ENCODE measurements around the gene TPGS1. TPM values are rescaled to one million over a fixed set of nuclear protein-coding genes. Genes with fewer than 3 reads are reported as not detected.

The TPGS1 gene
- total and polyA plus RNA-seq, 2 donors (not counting 3 experiments of a cell fraction or from before 2014, with no cell fraction given), result 20.9 to 24.7 TPM

GRCh38 chr19:531753-532560 is 24.7 kb downstream of the TPGS1 start, which contains the start of gene CDC34:
CDC34 (plus strand) TSS chr19:531760; CDS start chr19:531932, 172 bp downstream.
- Histone ChIP-seq H3K4me2 (ENCODE audit: insufficient read depth, low read length) (peak within 1 kb of the TSS; percentile 77), H3K4me3 (replicated peaks in 1 of 3; ENCODE audit: insufficient read depth in 1 of 3, low read depth in 1 of 3, low read length in 3 of 3) (peak within 1 kb of the TSS; percentile 76 to 99 (median 88)), H2AFZ (ENCODE audit: low read depth, low read length) (peak within 1 kb of the TSS; percentile 98), H3K36me3 (ENCODE audit: control insufficient read depth in 2 of 2, extremely low read depth in 1 of 2, insufficient read depth in 2 of 2, low read length in 2 of 2) (peaks cover 0 to 17% of the 10 kb centered on the region in 2 experiments), H3K27ac (ENCODE audit: insufficient read depth, low read depth, low read length) (peak within 1 kb of the TSS; percentile 90), H3K9me3 (replicated peaks; ENCODE audit: control insufficient read depth, insufficient read depth, low read length) (no peaks in the 10 kb centered on the region), H3K79me2 (ENCODE audit: control insufficient read depth, insufficient read depth, low read length) (peaks cover 44% of the 10 kb centered on the region), H3K9ac (replicated peaks; ENCODE audit: extremely low read depth, insufficient read depth, low read length) (peak within 1 kb of the TSS; percentile 93), H4K20me1 (replicated peaks; ENCODE audit: control insufficient read depth, extremely low read depth, insufficient read depth, low read length) (no peaks in the 10 kb centered on the region), H3K9me1 (replicated peaks; ENCODE audit: control insufficient read depth, extremely low read depth, insufficient read depth, low read length) (no peaks in the 10 kb centered on the region), H3K27me3 (ENCODE audit: control insufficient read depth in 2 of 2, insufficient read depth in 2 of 2, low read length in 2 of 2) (no peaks in the 10 kb centered on the region), H3K4me1 (ENCODE audit: control insufficient read depth, extremely low read depth, insufficient read depth, low read length) (peaks cover 17% of the 10 kb centered on the region)
- BruUV-seq (replicated peaks), result no TSS peak
- DNase-seq (ENCODE audit: low read depth, low spot score) (peak; percentile 21), FAIRE-seq (no peak)
- intact Hi-C loops (cut with micrococcal nuclease), result loop anchor here (1.0 to 2.0 kb wide), 2 partner anchors 21 to 101 kb away; partner anchors contain the start of gene POLRMT
- POLR2A ChIA-PET, result interaction anchor here (0.6 to 2.1 kb wide), 3 partner anchors 21 to 186 kb away, joined by 3 to 5 read pairs (median 4); no protein-coding TSS in a partner anchor
- CTCF ChIA-PET, result interaction anchor here (0.8 to 3.4 kb wide), 8 partner anchors 10 to 202 kb away, joined by 3 to 36 read pairs (median 6); no protein-coding TSS in a partner anchor
- dilution Hi-C loops (cut with MboI; ENCODE audit: extremely low pct_ligation_motif_present, low sequenced_read_pairs), result no loop called here
- peak; percentile 80 for TF ChIP-seq POLR2AphosphoS5 (IDR thresholded peaks at IDR 0.05; ENCODE audit: insufficient read depth, low read depth, low read length)
- TF ChIP-seq MYC (IDR thresholded peaks at IDR 0.05; ENCODE audit: low read depth, low read length), result no peak
- TF ChIP-seq MAX (IDR thresholded peaks at IDR 0.05; ENCODE audit: insufficient read depth, insufficient read length), result no peak
- TF ChIP-seq EZH2 (IDR thresholded peaks at IDR 0.05; ENCODE audit: borderline replicate concordance, low read depth, low read length, severe bottlenecking), result no peak
- no peak for TF ChIP-seq CTCF (IDR thresholded peaks at IDR 0.05; ENCODE audit: extremely low read depth in 1 of 2, insufficient read depth in 1 of 2, low read depth in 1 of 2, low read length in 2 of 2)
- TF ChIP-seq GATA2 (IDR thresholded peaks at IDR 0.05; ENCODE audit: insufficient read depth, insufficient read length, low read depth, low read length), result no peak
- TF ChIP-seq POLR2A (IDR thresholded peaks at IDR 0.05; ENCODE audit: low read depth, low read length), result peak; percentile 28
- no peak for TF ChIP-seq JUN (IDR thresholded peaks at IDR 0.05; ENCODE audit: borderline replicate concordance, insufficient read depth, insufficient read length, low read depth)
- no peak for TF ChIP-seq FOS (IDR thresholded peaks at IDR 0.05; ENCODE audit: borderline replicate concordance, insufficient read depth, low read length)

Data from endothelial cell of umbilical vein (primary cell).